Stomach (tissue), 9 donors: Measurements from ENCODE around the gene FGF6. TPM values are rescaled to one million over a fixed set of nuclear protein-coding genes. Genes with fewer than 3 reads are reported as not detected.

ENCODE experiments used
- DNase-seq, 2 donors: peaks; one replicate each; pipeline versions ENCODE4 v3.0.0 to v3.0.0-alpha.2; 2013 to 2019
- H3K27ac ChIP-seq, 5 donors: fragments of 200-600 bp in 4 of 5; sonication (generic) in 4 of 5; one replicate each; pipeline ENCODE4 v1.5.1; 2013 to 2019; ENCODE audit warnings: mild to moderate bottlenecking in 1 of 5, moderate library complexity in 1 of 5
- H3K27me3 ChIP-seq, 3 donors: fragments of 200-600 bp; sonication (generic); one replicate each; pipeline ENCODE4 v1.5.1; 2017 to 2019; ENCODE audit warnings: mixed run types in 1 of 3
- H3K36me3 ChIP-seq, 4 donors: fragments of 200-600 bp; sonication (generic); 1 replicate in 3 of 4; 2 replicates in 1 of 4; pipeline ENCODE4 v1.5.1; 2016 to 2019
- H3K4me1 ChIP-seq, 4 donors: fragments of 200-600 bp; sonication (generic); one replicate each; pipeline ENCODE4 v1.5.1; 2016 to 2019
- H3K4me3 ChIP-seq, 4 donors: fragments of 200-600 bp; sonication (generic) in 3 of 4; one replicate each; pipeline ENCODE4 v1.5.1; 2016 to 2019; ENCODE audit warnings: mild to moderate bottlenecking in 1 of 4
- H3K9me3 ChIP-seq, 4 donors: fragments of 200-600 bp; sonication (generic); one replicate each; pipeline ENCODE4 v1.5.1; 2016 to 2019
- CTCF ChIP-seq, 7 experiments: fragments of 450-650 bp in 4 of 7; fragments of 200-600 bp in 3 of 7; sonication (generic) in 3 of 7; IDR thresholded peaks; one replicate each; pipeline ENCODE4 v1.5.1; 2016 to 2019; ENCODE audit warnings: antibody characterized with exemption in 7 of 7, control low read depth in 2 of 7, mild to moderate bottlenecking in 1 of 7
- EP300 ChIP-seq: sonication (generic); formaldehyde crosslinking; IDR thresholded peaks from one replicate; pipeline ENCODE4 v1.6.1; 2017; ENCODE audit warnings: antibody characterized with exemption
- POLR2A ChIP-seq, 4 donors: fragments of 450-650 bp; IDR thresholded peaks; one replicate each; pipeline ENCODE4 v1.6.1; 2016; ENCODE audit warnings: antibody characterized with exemption in 4 of 4, control low read depth in 2 of 4, mild to moderate bottlenecking in 1 of 4, moderate library complexity in 1 of 4
- POLR2AphosphoS5 ChIP-seq, 3 donors: sonication (generic); formaldehyde crosslinking; IDR thresholded peaks; one replicate each; pipeline ENCODE4 v1.6.1; 2016; ENCODE audit warnings: antibody characterized with exemption in 3 of 3
- WGBS, 5 donors: extraction: QIAGEN DNeasy Blood & Tissue Kit in 3 of 5; methylation state at CpG; one replicate each; pipeline versions ENCODE4 v1.1.5 to v1.1.7; 2013 to 2018; 5-methylcytosine and 5-hydroxymethylcytosine counted together
- intact Hi-C: fragments of 100-400 bp; cut with DNase I; formaldehyde crosslinking; loops from one replicate; pipeline ENCODE4 v1.15.1; 2023; ENCODE audit warnings: low total_unique reads
- polyA plus RNA-seq, 3 donors: library from polyadenylated mRNA; stranded (reverse); fragments of 200-250 nt; gene quantifications; one replicate each; pipeline ENCODE4 v1.2.3, GENCODE V29; 2013
- total RNA-seq, 5 donors: library from RNA; depleted of rRNA; stranded (reverse); fragments of >200 nt; gene quantifications; one replicate each; pipeline versions ENCODE4 v1.1.0 to v1.2.3, GENCODE V29; 2014 to 2016
- donor health status: healthy with polysubstance abuse.
- donor health status: Bipolar disorder and iron deficiency.
- donor health status: healthy.

FGF6 gene
- total and polyA plus RNA-seq, 8 donors, result not detected

- H3K4me3 ChIP-seq, result no peak overlapping the region
- intact Hi-C loops, result no loop called here
- 33 to 38% (median 34%) methylated on average over 4 of the region's 4 CpGs for WGBS, 5 donors
- no peak overlapping the region for H3K27ac ChIP-seq
- H3K27me3 ChIP-seq, result peaks cover 0 to 14% (median 11%) of the 10 kb centered on the region in 3 donors
- no peaks in the 10 kb centered on the region for H3K4me1 ChIP-seq
- no peaks in the 10 kb centered on the region for H3K9me3 ChIP-seq
- TF ChIP-seq CTCF (IDR thresholded peaks at IDR 0.05), result peak in 4 of 7 experiments; percentile 12 to 61 (median 40)
- TF ChIP-seq POLR2AphosphoS5 (IDR thresholded peaks at IDR 0.05), result no peak
- DNase-seq, result peak in 1 of 2 donors; percentile 51
- no peaks in the 10 kb centered on the region for H3K36me3 ChIP-seq
These were observed 24.0 kb downstream of the FGF6 start for GRCh38 chr12:4421590-4422031.

- Histone ChIP-seq H3K27me3 (peaks cover 0 to 26% (median 13%) of the 10 kb centered on the region in 3 donors), H3K36me3 (no peaks in the 10 kb centered on the region), H3K4me1 (peaks cover 0 to 3% (median 0%) of the 10 kb centered on the region in 4 donors), H3K27ac (no peak overlapping the region), H3K4me3 (no peak overlapping the region), H3K9me3 (no peaks in the 10 kb centered on the region)
- peak in 1 of 2 donors; percentile 68 for DNase-seq
- no peak for TF ChIP-seq EP300
- TF ChIP-seq CTCF (IDR thresholded peaks at IDR 0.05), result no peak
- no peak for TF ChIP-seq POLR2A (IDR thresholded peaks at IDR 0.05)
- TF ChIP-seq POLR2AphosphoS5 (IDR thresholded peaks at IDR 0.05), result no peak
- WGBS, 5 donors, result 58 to 76% (median 67%) methylated on average over 5 of the region's 5 CpGs
- intact Hi-C loops, result no loop called here
These were observed 25.4 kb downstream of the FGF6 start for GRCh38 chr12:4420138-4420670.

- no peak for DNase-seq
- H3K9me3 ChIP-seq, result no peaks in the 10 kb centered on the region
These were observed 26.7 kb downstream of the FGF6 start for GRCh38 chr12:4418913-4419312.

GRCh38 chr12:4417936-4418335 is 27.7 kb downstream of the FGF6 start:
- intact Hi-C loops, result no loop called here
- no peaks in the 10 kb centered on the region for H3K9me3 ChIP-seq
- peak in 1 of 2 donors; percentile 60 for DNase-seq
- peaks cover 0 to 5% (median 0%) of the 10 kb centered on the region in 4 donors for H3K4me1 ChIP-seq
- H3K4me3 ChIP-seq, result no peak overlapping the region
- H3K36me3 ChIP-seq, result no peaks in the 10 kb centered on the region
- H3K27me3 ChIP-seq, result peaks cover 0 to 39% (median 20%) of the 10 kb centered on the region in 3 donors
- peak overlapping the region in 3 of 5 donors; percentile 33 to 66 (median 66) for H3K27ac ChIP-seq
- 15 to 36% (median 27%) methylated on average over 5 of the region's 5 CpGs for WGBS, 5 donors
- TF ChIP-seq EP300 (no peak), POLR2AphosphoS5 (IDR thresholded peaks at IDR 0.05) (no peak), CTCF (IDR thresholded peaks at IDR 0.05) (no peak), POLR2A (IDR thresholded peaks at IDR 0.05) (no peak)

More at GRCh38 chr12:4418913-4419312, 26.7 kb downstream of the FGF6 start:
- Histone ChIP-seq H3K27me3 (peaks cover 0 to 39% (median 20%) of the 10 kb centered on the region in 3 donors), H3K27ac (no peak overlapping the region), H3K4me3 (no peak overlapping the region), H3K4me1 (peaks cover 0 to 5% (median 0%) of the 10 kb centered on the region in 4 donors), H3K36me3 (no peaks in the 10 kb centered on the region)
- intact Hi-C loops, result no loop called here
- 73 to 91% (median 88%) methylated on average over 5 of the region's 5 CpGs for WGBS, 5 donors
- TF ChIP-seq POLR2A (IDR thresholded peaks at IDR 0.05) (no peak), CTCF (IDR thresholded peaks at IDR 0.05) (no peak), POLR2AphosphoS5 (IDR thresholded peaks at IDR 0.05) (no peak), EP300 (no peak)
